Hepatic stellate cell (primary cell): ENCODE measurements around the gene E4F1.
"Not testable (repeated sequence)": the region's sequence is repeated elsewhere in the genome, so short reads cannot be mapped to it uniquely, and the experiment has no call there.

Experiments used
- DNase-seq: peaks from one replicate; pipeline ENCODE4 v3.0.0; 2011; ENCODE audit warnings: low spot score

Gene E4F1

DNA sequence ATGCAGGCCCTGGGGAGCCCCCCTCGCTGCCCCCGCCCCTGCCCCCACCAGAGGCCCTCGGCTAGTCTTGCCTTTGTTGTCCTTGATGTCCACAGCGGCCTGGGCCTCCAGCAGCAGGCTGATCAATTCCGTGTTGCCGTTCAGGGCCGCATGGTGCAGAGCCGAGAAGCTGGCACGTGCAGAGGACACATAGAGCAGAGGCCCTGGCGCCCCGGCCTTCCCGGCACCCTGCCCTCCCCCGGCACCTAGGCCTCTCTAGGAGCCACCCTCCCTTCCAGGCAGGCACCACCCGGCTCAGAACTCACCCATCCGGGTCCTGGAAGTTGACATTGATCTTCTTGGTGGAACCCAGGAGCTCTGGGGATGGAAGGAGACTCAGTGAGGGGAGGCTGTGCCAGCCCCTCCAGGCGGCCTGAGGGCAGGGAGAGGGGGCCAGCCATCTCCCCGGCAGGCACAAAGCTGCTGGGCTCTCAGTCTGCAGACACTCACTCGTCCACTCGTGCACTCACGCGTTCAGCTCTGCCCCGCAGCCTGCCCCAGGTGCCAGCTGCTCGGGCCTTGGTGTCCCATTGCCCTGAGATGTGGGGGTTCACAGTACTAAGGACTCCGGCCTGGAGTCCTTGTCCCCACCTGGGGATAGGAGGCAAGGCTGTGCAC, 33.3 kb upstream of the E4F1 start:
- DNase-seq, result no peak

GRCh38 chr16:2190659-2191445, 32.5 kb upstream of the E4F1 start:
- DNase-seq, result no peak

GRCh38 chr16:2191446-2191706, 32.0 kb upstream of the E4F1 start:
- DNase-seq, result no peak

DNA sequence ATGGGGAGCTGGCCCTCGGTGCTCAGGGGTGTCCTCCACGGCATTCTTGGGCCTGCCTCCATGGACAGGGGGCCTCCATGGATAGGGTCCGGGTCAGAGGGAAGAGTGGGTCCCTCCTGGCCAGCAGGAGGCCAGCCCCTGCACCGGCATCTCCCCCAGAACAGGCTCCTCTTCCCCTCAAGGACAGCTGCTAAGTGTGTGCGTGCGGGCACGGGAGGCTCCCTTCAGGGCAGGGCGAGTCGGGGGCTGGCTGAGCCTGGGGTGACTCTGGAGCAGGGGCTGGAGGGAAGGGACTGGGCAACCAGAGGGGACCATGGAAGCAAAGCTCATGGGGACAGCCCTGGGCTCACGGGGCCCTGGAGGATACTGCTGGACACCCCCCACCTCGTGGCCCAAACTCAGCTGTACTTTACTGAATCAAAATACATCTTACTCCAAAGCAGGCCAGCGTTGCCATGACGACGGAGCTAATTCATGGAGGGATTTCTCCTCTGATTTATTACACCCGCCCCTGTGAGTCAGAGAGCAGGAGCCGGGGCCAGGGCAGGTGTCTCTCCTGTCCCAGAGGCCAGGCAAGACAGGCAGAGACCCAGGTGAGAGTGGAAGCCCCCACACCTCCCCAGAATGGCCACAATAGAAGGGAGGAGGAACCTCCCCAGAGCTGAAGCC, 29.1 kb upstream of the E4F1 start:
- DNase-seq, result peak; percentile 62

DNA sequence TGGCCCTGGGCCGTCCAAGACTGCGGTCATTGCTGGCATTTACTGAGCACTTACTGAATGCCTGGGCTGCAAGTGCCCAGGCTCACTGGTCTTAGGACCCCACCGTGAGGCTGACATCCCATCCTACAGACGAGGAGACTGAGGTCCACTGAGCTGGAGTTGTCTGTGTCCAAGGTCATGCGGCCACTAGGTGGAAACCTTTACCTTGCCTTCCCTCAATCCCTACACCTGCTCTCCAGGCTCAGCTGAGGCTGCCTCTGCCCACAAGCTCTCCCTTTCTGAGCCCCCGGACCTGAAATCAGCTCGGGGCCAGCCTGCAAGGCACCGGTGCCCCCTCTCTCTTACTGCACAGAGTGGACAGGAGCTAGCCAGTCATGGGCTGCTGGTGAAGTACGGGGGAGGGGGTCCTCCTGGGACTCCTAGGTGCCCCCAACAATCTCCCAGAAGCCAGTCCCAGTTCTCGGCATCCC, 28.5 kb upstream of the E4F1 start:
- DNase-seq, result no peak

- DNase-seq, result no peak
These were observed 27.8 kb upstream of the E4F1 start for GRCh38 chr16:2195322-2196161.

GRCh38 chr16:2196162-2196980, 27.0 kb upstream of the E4F1 start, which contains the start of gene CASKIN1:
Gene CASKIN1 (minus strand): TSS chr16:2196605. CDS start chr16:2196432, 173 bp downstream.
- DNase-seq, result peak; percentile 52

DNA sequence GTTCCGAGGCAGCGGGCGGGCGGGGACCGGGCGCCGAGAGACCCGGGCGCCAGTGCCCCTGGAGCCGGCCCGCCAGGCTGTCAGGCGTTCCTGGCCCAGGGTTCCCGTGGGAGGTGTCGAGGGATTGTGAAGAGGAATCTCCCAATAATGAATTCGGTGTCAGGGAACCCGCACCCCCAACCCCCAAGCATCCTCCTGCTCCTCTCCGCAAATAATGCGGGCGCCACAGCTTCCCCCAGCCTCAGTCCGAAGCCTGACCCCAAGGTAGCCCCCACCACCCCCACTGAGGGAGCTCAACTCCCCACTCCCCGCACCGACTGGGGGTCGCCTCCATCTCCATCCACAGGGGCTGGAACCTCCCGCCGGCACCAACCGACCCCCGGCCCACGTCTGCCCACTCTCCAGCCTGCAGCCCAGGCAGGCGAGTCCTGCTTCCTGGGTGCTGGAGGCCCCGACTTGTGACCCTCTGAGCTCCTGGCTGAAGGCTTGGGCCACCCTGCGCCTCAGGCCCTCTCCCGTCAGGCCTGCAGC, 26.3 kb upstream of the E4F1 start:
- no peak for DNase-seq

DNA sequence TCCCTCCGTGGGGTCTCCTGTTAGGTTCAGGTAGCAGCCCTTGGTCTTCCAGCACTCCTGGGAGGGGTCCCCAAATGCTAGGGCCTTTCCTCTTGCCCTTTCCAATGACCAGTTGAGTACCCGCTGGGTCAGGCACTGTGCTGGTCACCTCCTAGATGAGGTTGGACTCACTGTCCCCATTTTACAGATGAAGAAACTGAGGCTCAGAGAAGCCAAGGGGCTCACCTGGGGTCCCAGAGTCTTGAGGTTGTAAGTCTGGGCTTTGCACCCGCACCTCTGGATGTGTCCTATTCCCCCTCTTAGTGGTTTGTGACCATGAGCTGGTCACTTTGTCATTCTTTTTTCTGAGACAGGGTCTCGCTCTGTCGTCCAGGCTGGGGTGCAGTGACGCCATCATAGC, 25.6 kb upstream of the E4F1 start:
- DNase-seq, result no peak

DNA sequence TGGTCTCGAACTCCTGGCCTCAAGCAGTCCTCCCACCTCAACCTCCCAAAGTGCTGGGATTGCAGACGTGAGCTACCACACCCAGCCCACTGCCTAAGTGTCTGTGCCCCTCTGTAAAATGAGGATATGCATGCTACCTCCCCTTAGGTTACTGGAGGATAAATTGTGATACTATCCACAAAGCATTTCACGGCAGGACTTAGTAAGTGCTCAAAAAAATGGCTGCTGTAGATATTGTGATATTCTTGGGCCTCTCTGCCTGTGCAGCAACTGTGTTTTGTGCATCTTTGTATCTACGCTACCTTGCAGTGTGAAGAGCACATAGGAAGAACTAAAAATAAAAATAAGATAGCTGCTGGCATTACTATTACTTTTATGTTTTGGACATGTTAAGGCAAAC, 25.1 kb upstream of the E4F1 start:
- DNase-seq, result no peak

GRCh38 chr16:2199095-2199494, 24.3 kb upstream of the E4F1 start:
- DNase-seq, result no peak

- DNase-seq, result no peak
These were observed 23.7 kb upstream of the E4F1 start for GRCh38 chr16:2199621-2200139.

GRCh38 chr16:2200313-2200712, 23.1 kb upstream of the E4F1 start:
- DNase-seq, result no peak

DNA sequence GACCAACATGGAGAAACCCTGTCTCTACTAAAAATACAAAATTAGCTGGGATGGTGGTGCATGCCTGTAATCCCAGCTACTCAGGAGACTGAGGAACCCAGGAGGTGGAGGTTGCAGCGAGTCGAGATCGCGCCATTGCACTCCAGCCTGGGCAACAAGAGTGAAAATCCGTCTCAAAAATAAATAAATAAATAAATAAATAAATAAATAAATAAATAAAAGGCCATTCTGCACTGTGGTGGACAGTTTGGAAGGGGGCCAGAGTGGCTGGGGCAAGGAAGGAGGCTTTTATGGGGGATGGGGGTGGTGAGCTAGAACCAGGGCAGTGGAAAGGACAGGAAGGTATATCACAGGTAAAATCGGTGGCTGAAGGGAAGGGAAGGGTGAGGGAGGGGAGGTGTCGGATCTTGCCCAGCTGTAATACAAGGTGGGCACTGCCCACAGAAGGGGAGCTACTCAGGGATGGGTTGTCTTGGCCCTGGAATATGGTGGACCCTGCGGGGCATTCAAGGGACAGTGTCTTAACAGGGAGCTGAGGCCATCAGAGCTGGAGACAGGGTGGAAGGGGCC, 20.2 kb upstream of the E4F1 start:
- DNase-seq, result not testable (repeated sequence)

- no peak for DNase-seq
These were observed 18.8 kb upstream of the E4F1 start for GRCh38 chr16:2204416-2205103.

DNA sequence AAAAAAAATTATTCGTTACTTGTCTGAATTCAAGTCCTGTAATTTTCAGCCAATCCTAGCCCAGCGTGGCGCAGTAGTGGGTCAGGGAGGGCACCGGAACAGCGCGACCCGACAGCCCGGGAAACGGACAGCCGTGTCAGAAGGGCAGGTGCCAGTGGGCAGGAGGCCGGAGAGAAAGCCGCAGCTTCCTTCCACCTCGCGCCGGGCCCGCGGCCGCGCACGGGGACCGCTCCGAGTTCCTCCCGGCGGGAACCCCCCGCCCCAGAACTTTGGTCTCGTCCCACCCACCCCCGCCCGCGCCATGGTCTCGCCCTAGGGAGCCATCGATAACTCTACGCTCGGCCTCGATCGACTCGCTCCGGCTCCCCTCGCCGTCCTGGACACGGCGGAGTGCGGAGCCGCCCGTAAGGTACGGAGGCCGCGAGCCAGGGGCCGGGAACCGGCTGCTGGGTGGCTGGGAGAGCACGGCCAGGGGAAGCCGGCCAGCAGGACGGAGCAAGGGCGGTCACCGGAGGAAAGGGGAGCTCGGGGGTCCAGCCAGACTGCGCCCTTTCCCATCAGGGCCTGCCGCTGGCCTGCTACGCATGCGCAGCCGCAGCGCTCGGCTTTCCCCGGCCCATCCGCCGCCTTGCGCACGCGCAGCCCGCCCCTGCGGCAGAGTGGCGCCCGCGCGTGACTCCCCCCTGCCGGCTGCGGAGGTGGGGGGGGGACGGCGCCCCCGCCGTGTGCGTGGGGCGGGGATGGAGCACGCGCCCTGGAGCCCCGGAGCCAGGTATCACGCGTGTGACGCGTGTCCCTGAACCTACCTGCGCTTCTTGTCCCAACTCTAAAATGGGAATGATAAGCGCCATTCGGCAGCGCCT, 18.1 kb upstream of the E4F1 start, which contains the start of gene MLST8:
Gene MLST8 (plus strand): TSS at position 351 of the 863 bp plus-strand sequence. CDS start 632 bp downstream, outside the sequence.
- DNase-seq, result peak; percentile 100

GRCh38 chr16:2205967-2206313, 17.5 kb upstream of the E4F1 start:
- DNase-seq, result no peak

- DNase-seq, result no peak
These were observed 17.0 kb upstream of the E4F1 start for GRCh38 chr16:2206420-2206779.
